GM12878 (cell line): ENCODE measurements around the gene SMG6. TPM values are rescaled to one million over a fixed set of nuclear protein-coding genes. Genes with fewer than 3 reads are reported as not detected.
A peak's percentile ranks its signal among the peaks of the same experiment; 100 is the strongest.

Source experiments
- ATF7 ChIP-seq: fragments of 450-650 bp; IDR thresholded peaks from 2 replicates; pipeline ENCODE4 v1.6.1; 2016; ENCODE audit warnings: low read depth, mild to moderate bottlenecking
- BACH1 ChIP-seq: fragments of 450-650 bp; IDR thresholded peaks from 2 replicates; pipeline ENCODE4 v1.6.1; 2017; ENCODE audit warnings: mild to moderate bottlenecking, borderline replicate concordance
- IKZF2 ChIP-seq, 2 experiments: fragments of 450-650 bp; IDR thresholded peaks; 2 replicates each; pipeline ENCODE4 v1.6.1; 2017; ENCODE audit warnings: mild to moderate bottlenecking in 2 of 2, moderate library complexity in 2 of 2
- IRF5 ChIP-seq: fragments of 450-650 bp; IDR thresholded peaks from 2 replicates; pipeline ENCODE4 v1.6.1; 2017; ENCODE audit warnings: borderline replicate concordance
- RAD51 ChIP-seq: fragments of 450-650 bp; IDR thresholded peaks from 2 replicates; pipeline ENCODE4 v1.6.1; 2016; ENCODE audit warnings: moderate library complexity, mild to moderate bottlenecking, inconsistent platforms
- SMC3 ChIP-seq: IDR thresholded peaks from 2 replicates; pipeline ENCODE4 v1.6.1; 2011; ENCODE audit warnings: low read length, improper control_type of control experiment, borderline replicate concordance
- TAF1 ChIP-seq: IDR thresholded peaks from 2 replicates; pipeline ENCODE4 v1.6.1; 2011; ENCODE audit warnings: mild to moderate bottlenecking, low read depth, low read length, borderline replicate concordance
- ZBED1 ChIP-seq: IDR thresholded peaks from 2 replicates; pipeline ENCODE4 v1.6.1; 2016; ENCODE audit warnings: borderline replicate concordance
- ZBTB40 ChIP-seq: fragments of 450-650 bp; IDR thresholded peaks from 2 replicates; pipeline ENCODE4 v1.6.1; 2016; ENCODE audit warnings: mild to moderate bottlenecking, moderate library complexity, borderline replicate concordance
- ZNF384 ChIP-seq: IDR thresholded peaks from 2 replicates; pipeline ENCODE4 v1.6.1; 2012; ENCODE audit warnings: low read depth, mild to moderate bottlenecking, low read length, improper control_type of control experiment, borderline replicate concordance
- polyA plus RNA-seq, 11 experiments: library from polyadenylated mRNA; depleted of rRNA in 4 of 11; unstranded in 6 of 11; stranded (reverse) in 5 of 11; fragments of >200 nt; fragmentation: Nextera tagmentation in 4 of 11; fragmentation: Illumina TruSeq in 1 of 11; extraction: Ambion mirVana in 4 of 11; extraction: Trizol in 1 of 11; gene quantifications; 1 replicate in 1 of 11; 2 replicates in 10 of 11; pipeline versions ENCODE4 v1.2.1 to v1.2.3, GENCODE V29; 2011 to 2016; ENCODE audit warnings: inconsistent platforms in 2 of 11, missing spikeins in 2 of 11, low read depth in 1 of 11
- total RNA-seq, 4 experiments: library from RNA; depleted of rRNA in 3 of 4; stranded (reverse); fragments of >200 nt in 3 of 4; fragmentation: Illumina TruSeq in 1 of 4; extraction: Trizol in 1 of 4; gene quantifications; 2 replicates each; pipeline versions ENCODE4 v1.2.1 to v1.2.3, GENCODE V29; 2013 to 2021

SMG6 gene
- total and polyA plus RNA-seq, 10 of the 15 experiments (the other 5 are each of a cell fraction or from before 2014, with no cell fraction given) = 0.58 to 28.7 (median 15.7) TPM

- TF ChIP-seq IRF5 (no peak), ZNF384 (peak; percentile 99), TAF1 (no peak), BACH1 (no peak), RAD51 (no peak), ZBED1 (no peak), SMC3 (peak; percentile 80; the same call in 1 of the 2 replicates), ATF7 (peak; percentile 44; the same call in 1 of the 2 replicates), IKZF2 (IDR thresholded peaks at IDR 0.05) (peak; percentile 9 to 26; a peak in 1 of 4 replicates), ZBTB40 (peak; percentile 40; the same call in 1 of the 2 replicates)
Measured at GRCh38 chr17:2282297-2282873, 21.2 kb downstream of the SMG6 start (continued).
